MM.1S (cell line): ENCODE data around the gene ZSCAN5A.

ENCODE experiments used
- DNase-seq: peaks from one replicate; pipeline ENCODE4 v3.0.0-alpha.2; 2015
- H2AFZ ChIP-seq: fragments of 300-600 bp; sonication (generic); 2 replicates; pipeline ENCODE4 v1.6.0; 2016; ENCODE audit warnings: antibody characterized with exemption, low read length
- H3F3A ChIP-seq: fragments of 300-600 bp; sonication (generic); 2 replicates; pipeline ENCODE4 v1.6.1; 2016; ENCODE audit warnings: mild to moderate bottlenecking, antibody characterized with exemption, low read length, moderate library complexity, mixed read lengths; ENCODE audit not compliant: insufficient read depth
- H3K27ac ChIP-seq: fragments of 300-600 bp; sonication (generic); 2 replicates; pipeline ENCODE4 v1.5.1; 2016; ENCODE audit warnings: mild to moderate bottlenecking, low read length
- H3K27me3 ChIP-seq: fragments of 300-600 bp; sonication (generic); replicated peaks from 2 replicates; pipeline ENCODE4 v1.6.0; 2016; ENCODE audit warnings: low read length; ENCODE audit not compliant: insufficient read depth
- H3K36me3 ChIP-seq: fragments of 300-600 bp; sonication (generic); replicated peaks from 2 replicates; pipeline ENCODE4 v1.6.1; 2016; ENCODE audit warnings: mild to moderate bottlenecking, low read length, mixed read lengths; ENCODE audit not compliant: insufficient read depth
- H3K4me1 ChIP-seq: fragments of 300-600 bp; sonication (generic); 2 replicates; pipeline ENCODE4 v1.6.1; 2016; ENCODE audit warnings: low read length, mixed read lengths
- H3K4me2 ChIP-seq: fragments of 300-600 bp; sonication (generic); 2 replicates; pipeline ENCODE4 v1.6.0; 2016; ENCODE audit warnings: low read depth, low read length
- H3K4me3 ChIP-seq: fragments of 300-600 bp; sonication (generic); 2 replicates; pipeline ENCODE4 v1.5.1; 2016; ENCODE audit warnings: low read length, mixed read lengths
- H3K79me2 ChIP-seq: fragments of 300-600 bp; sonication (generic); 2 replicates; pipeline ENCODE4 v1.6.1; 2016; ENCODE audit warnings: mixed run types, low read length, mixed read lengths
- H3K9ac ChIP-seq: fragments of 300-600 bp; sonication (generic); 2 replicates; pipeline ENCODE4 v1.6.1; 2016; ENCODE audit warnings: low read length, mixed read lengths
- H3K9me2 ChIP-seq: fragments of 300-600 bp; sonication (generic); replicated peaks from 2 replicates; pipeline ENCODE4 v1.6.1; 2016; ENCODE audit warnings: mild to moderate bottlenecking, low read length, mixed read lengths; ENCODE audit not compliant: insufficient read depth
- H3K9me3 ChIP-seq: fragments of 300-600 bp; sonication (generic); replicated peaks from 2 replicates; pipeline ENCODE4 v1.6.1; 2016; ENCODE audit warnings: mild to moderate bottlenecking, low read length, mixed read lengths; ENCODE audit not compliant: insufficient read depth
- H4K20me1 ChIP-seq: fragments of 300-600 bp; sonication (generic); 2 replicates; pipeline ENCODE4 v1.6.1; 2016; ENCODE audit warnings: mild to moderate bottlenecking, low read length, moderate library complexity, mixed read lengths; ENCODE audit not compliant: insufficient read depth
- EZH2 ChIP-seq: fragments of 300-600 bp; sonication (generic); optimal IDR thresholded peaks from 2 replicates; pipeline ENCODE3; 2017; ENCODE audit warnings: low read depth, mild to moderate bottlenecking, antibody characterized with exemption, low read length, mixed read lengths
- EZH2phosphoT487 ChIP-seq: fragments of 300-600 bp; sonication (generic); IDR thresholded peaks from 2 replicates; pipeline ENCODE4 v1.6.1; 2018; ENCODE audit warnings: antibody characterized with exemption, low read length
- TF ChIP-seq, protein P1 (sequence below): fragments of 300-600 bp; sonication (generic); IDR thresholded peaks from 2 replicates; pipeline ENCODE4 v1.5.1; 2016; ENCODE audit warnings: antibody characterized with exemption, low read length, mixed read lengths

Gene ZSCAN5A

DNA sequence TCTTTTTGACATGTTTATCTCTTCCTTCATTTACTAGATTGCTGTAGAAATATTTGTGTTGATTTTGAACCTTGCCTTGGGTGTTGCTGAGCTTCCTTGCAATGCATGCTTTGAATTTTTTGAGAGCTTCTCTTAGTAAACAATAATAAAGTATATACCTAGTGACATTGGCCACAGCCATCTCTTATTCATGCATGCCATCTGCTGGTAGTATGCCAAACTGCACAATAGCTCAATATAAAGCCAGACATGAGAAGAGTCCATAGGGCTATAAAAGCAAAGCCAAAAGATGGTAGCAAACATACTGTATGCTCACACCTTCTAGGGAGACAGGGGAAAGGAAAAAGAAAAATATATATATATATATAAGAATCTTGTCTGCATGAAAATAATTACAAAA is 18.9 kb upstream of the ZSCAN5A start:
- H3K79me2 ChIP-seq: no peaks in the 10 kb centered on the region
- H4K20me1 ChIP-seq: no peaks in the 10 kb centered on the region
- H3K36me3 ChIP-seq: no peaks in the 10 kb centered on the region
- TF ChIP-seq EZH2 (no peak), EZH2phosphoT487 (no peak)
- TF ChIP-seq, protein P1, sequence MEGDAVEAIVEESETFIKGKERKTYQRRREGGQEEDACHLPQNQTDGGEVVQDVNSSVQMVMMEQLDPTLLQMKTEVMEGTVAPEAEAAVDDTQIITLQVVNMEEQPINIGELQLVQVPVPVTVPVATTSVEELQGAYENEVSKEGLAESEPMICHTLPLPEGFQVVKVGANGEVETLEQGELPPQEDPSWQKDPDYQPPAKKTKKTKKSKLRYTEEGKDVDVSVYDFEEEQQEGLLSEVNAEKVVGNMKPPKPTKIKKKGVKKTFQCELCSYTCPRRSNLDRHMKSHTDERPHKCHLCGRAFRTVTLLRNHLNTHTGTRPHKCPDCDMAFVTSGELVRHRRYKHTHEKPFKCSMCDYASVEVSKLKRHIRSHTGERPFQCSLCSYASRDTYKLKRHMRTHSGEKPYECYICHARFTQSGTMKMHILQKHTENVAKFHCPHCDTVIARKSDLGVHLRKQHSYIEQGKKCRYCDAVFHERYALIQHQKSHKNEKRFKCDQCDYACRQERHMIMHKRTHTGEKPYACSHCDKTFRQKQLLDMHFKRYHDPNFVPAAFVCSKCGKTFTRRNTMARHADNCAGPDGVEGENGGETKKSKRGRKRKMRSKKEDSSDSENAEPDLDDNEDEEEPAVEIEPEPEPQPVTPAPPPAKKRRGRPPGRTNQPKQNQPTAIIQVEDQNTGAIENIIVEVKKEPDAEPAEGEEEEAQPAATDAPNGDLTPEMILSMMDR: peak; percentile 64
- no peaks in the 10 kb centered on the region for H3K9me3 ChIP-seq
- no peak overlapping the region for H2AFZ ChIP-seq
- H3F3A ChIP-seq: no peaks in the 10 kb centered on the region
- no peak overlapping the region for H3K27ac ChIP-seq
- DNase-seq: peak; percentile 73
- H3K27me3 ChIP-seq: no peaks in the 10 kb centered on the region
- no peaks in the 10 kb centered on the region for H3K9me2 ChIP-seq
- H3K4me2 ChIP-seq: no peak overlapping the region
- H3K4me1 ChIP-seq: no peaks in the 10 kb centered on the region
- H3K9ac ChIP-seq: no peak overlapping the region
- H3K4me3 ChIP-seq: no peak overlapping the region

GRCh38 chr19:56332695-56333094 is 18.1 kb upstream of the ZSCAN5A start:
- TF ChIP-seq, protein P1: no peak
- TF ChIP-seq EZH2 (no peak), EZH2phosphoT487 (no peak)
- no peak for DNase-seq
- H3K9ac ChIP-seq: no peak overlapping the region
- H3K9me2 ChIP-seq: no peaks in the 10 kb centered on the region
- no peaks in the 10 kb centered on the region for H3K4me1 ChIP-seq
- no peak overlapping the region for H3K4me2 ChIP-seq
- no peaks in the 10 kb centered on the region for H3K36me3 ChIP-seq
- no peak overlapping the region for H3K27ac ChIP-seq
- no peaks in the 10 kb centered on the region for H3K27me3 ChIP-seq
- H4K20me1 ChIP-seq: no peaks in the 10 kb centered on the region
- no peaks in the 10 kb centered on the region for H3K9me3 ChIP-seq
- H3K79me2 ChIP-seq: no peaks in the 10 kb centered on the region
- H2AFZ ChIP-seq: no peak overlapping the region
- H3F3A ChIP-seq: no peaks in the 10 kb centered on the region
- H3K4me3 ChIP-seq: no peak overlapping the region

DNA sequence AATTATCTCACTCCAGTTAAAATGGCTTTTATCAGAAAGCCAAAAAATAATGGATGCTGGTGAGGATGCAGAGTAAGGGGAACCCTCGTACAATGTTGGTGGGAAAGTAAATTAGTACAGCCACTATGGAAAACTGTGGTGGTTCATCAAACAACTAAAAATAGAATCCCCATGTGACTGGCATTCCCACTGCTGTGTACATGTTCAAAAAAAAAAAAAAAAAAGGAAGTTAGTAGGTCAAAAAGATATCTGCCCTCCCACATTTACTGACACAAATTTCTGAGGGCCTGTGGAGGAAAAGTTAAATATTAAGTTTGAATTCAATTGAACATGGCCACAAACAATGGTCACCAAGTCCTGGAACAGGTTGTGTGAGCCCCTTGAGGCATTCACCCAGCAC is 9.8 kb upstream of the ZSCAN5A start:
- Histone ChIP-seq H3K27ac (no peak overlapping the region), H3K9ac (no peak overlapping the region), H3K4me2 (no peak overlapping the region), H2AFZ (no peak overlapping the region), H3K79me2 (no peaks in the 10 kb centered on the region), H4K20me1 (no peaks in the 10 kb centered on the region), H3K27me3 (no peaks in the 10 kb centered on the region), H3K9me3 (no peaks in the 10 kb centered on the region), H3K36me3 (no peaks in the 10 kb centered on the region), H3K9me2 (no peaks in the 10 kb centered on the region), H3K4me3 (no peak overlapping the region), H3F3A (no peaks in the 10 kb centered on the region), H3K4me1 (no peaks in the 10 kb centered on the region)
- TF ChIP-seq, protein P1: no peak
- TF ChIP-seq EZH2phosphoT487 (no peak), EZH2 (no peak)
- no peak for DNase-seq
